GM19023 (cell line): ENCODE data around the gene SNX14.

ENCODE experiments used
- ATAC-seq: cut with Tn5 transposase; IDR thresholded peaks from one replicate; pipeline ENCODE4 v1.9.1; 2021; ENCODE audit warnings: mild to moderate bottlenecking, moderate library complexity; ENCODE audit not compliant: unreplicated experiment

SNX14 gene

DNA sequence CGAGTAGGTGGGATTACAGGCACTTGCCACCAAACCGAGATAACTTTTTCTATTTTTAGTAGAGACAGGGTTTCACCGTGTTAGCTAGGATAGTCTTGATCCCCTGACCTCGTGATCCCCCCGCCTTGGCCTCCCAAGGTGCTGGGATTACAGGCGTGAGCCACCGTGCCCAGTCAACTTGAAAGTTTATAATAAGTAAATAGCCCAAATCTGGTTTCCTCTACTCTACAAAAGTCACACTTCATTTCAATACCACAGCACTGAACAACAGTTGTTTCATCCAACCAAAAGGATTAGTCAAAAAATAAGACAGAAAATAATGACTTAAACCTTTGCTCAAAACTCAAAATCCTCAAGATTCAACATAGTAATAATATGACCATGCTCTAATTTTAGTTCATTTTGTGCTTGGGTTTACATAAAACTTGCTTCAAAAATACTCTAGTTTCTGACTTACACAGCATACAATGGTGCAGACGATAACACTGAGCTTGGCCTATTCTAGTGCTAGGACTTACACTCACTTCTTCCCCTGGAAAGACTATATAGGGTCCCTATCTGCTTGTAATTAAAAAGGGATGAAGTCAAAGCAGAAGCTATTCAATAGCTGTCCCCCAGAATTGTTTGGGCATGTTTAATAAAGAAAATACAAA, 87.1 kb downstream of the SNX14 start:
- ATAC-seq = no peak

DNA sequence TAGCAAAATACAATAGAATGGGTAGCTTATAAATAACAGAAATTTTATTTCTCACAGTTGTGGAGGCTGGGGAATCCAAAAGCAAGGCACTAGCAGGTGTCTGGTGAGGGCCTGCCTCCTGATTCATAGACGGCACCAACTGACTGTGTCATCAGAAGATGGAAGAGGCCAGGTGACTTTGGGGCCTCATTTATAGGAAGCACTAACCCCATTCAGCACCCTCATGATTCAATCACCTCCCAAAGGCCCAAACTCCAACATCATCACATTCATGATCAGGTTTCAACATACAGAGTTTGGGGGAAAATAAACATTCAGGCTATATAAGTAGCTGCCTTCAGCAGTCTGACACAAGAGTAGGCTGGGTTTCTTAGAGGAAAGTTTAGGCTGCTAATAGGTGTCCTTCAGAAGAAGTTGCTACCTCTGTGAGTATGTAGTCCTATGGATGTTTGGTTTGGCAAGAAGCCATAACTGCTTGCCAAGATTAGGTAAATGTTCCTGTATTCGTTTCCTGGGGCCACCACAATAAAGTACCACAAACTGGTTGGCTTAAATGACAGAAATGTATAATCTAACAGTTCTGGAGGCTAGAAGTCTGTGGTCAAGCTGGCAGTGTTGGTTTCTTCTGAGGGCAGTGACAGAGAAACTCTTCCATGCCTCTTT, 94.9 kb downstream of the SNX14 start:
- ATAC-seq = no peak

DNA sequence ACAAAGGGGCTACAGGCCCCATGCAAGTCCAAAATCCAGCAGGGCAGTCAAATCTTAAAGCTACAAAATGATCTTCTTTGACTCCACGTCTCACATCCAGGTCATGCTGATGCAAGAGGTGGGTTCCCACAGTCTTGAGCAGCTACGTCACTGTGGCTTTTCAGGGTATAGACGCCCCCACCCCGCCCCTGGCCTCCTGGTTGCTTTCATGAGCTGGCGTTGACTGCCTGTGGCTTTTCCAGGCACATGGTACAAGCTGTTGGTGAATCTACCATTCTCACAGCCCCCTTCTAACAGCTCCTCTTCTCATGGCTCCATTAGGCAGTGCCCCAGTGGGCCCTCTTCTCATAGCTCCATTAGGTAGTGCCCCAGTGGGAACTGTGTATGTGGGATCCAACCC, 96.8 kb downstream of the SNX14 start:
- ATAC-seq = no peak

DNA sequence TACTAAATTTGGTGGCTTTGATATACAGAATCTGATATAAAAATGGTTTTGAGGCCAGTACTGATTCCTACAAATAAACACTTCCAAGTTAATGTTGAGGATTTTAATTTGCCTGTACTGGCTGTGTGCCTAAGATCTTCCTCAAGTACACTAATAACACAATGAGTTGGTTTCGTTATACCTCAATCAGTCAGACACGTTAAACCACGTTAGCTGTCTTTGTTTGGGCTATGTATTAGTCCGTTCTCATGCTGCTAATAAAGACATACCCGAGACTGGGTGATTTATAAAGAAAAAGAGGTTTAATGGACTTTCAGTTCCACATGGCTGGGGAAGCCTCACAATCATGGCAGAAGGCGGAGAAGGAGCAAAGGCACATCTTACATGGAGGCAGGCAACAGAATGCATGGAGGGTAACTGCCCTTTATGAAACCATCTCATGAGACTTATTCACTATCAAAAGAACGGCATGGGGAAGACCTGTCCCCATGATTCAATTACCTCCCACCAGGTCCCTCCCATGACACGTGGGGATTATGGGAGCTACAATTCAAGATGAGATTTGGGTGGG, 97.6 kb downstream of the SNX14 start:
- no peak for ATAC-seq

DNA sequence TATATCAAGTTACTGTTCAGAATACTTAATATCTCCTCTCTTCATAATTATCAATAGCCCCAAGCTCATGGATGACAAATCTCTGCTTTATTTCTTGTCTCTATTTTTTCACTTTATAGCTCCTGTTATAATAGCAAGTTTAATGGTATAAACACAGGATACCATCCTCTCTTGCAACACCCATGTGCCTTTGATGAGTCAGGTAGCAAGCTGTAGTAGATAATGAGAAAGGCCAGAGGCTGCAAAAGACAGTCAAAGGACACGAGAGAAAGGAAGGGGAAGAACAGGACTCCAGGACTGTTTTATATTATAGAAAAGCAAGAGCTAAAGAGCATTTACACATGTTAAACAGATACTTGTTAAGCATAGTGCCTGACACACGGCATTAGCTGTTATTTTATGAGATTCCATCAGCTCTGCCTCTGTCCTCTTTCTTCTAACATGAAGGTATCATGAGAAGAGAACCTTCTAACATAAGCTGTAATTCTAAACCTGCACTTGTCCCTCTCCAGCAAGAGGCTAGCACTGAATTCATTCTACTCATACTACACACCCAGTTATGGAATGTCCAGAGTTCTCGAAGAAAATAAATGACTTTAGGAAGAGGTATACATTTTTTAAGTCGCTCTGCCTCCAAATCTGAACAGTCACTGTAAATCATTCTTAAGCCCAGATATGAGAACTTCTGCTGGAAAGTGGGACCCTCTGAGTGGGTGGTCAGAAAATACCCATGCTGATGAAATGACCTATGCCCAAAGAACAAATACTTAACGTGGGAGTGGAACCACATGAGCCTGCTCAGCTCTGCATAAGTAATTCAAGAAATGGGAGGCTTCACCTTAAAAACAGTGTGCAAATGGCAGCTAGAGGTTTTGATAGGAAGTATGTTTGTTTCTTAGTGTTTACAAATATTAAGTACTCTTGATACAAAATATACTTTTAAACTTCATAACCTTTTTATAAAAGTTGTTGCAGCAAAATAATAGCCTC, 98.8 kb downstream of the SNX14 start:
- ATAC-seq = no peak

DNA sequence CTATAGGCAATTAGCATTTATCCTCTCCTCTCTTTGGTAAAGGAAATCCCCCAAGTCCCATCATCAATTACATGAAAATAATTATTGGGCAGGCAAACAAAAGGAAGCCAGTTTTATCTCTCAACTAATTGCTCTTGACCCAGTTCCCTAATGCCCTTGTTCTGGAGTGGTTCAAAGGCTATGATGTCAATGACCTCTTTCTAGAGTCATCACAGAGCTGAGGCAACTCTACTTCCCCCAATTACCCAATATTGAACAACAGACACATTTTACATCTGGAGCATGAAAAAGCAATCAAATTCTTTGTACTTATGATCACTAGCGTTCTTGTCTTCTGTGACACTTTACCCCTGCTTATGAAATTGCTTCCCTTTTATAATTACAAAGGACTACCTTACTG, 100.3 kb downstream of the SNX14 start:
- no peak for ATAC-seq

DNA sequence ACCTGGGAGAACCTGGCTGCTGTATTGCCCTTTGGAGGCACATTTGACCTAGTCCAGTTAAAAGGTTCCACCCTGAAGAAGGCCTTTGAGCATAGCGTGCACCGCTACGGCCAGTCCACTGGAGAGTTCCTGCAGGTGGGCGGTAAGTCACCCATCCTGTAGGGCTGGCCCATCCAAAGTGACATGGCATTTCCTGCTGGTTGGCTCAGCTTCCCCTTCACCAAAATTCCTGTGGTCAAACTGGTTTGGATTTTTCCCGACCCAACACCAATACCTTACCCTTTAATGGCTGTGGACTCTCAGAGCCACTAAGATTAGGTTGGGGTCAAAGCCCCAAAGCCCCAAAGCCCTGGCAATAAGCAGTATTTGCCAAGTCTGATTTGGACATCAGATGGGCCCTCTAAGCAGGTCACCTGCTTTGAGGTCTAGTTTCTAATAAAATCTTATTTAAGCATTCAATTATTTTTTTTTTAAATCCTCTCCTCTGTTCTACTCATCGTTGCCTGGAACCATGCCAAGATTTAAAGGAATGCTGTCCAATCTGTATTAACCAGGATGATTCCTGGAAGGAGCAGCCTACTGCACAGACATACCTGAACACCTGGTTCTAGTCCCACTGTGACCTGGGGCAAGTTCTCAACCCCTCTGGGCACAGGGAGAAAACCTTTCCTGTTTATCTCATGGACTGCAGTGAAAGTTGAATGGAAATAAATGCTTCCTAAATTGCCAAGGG, 103.0 kb downstream of the SNX14 start:
- no peak for ATAC-seq

DNA sequence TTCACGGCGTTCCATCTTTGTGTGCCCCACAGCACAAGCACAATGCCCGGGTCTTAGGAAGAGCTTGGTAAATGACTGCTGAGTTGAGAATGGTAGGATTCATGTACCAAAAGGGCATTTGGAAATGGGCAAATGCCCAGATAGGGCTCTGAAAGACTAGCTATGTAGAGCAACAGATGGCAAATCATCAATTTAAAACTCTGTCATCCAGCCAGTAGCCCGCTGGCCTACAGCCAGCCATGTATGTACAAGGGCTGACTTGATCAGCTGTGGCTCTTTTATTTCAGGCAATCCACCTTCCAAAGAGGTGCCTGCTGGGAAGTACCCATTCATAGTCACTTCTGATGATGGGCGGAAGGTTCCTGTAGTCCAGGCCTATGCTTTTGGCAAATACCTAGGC, 108.7 kb downstream of the SNX14 start:
- ATAC-seq = no peak

DNA sequence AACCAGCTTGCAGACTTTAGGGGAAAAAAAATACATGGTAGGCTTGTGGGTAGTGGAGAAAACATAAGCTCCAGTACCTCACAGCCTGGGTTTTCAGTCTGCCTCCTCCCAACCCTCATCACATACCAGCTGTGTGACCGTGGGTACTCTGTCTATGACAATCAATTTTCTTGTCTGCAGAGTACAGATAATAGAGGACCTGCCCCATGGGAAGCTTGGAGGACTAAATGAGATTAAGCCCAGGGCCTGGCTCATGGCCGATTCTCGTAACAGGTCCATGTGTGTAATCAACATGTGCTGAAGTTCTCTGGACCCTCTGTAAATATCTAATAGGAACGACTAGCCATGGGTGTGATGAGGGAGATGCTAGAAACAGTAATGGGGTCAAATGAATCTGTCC, 109.8 kb downstream of the SNX14 start:
- ATAC-seq = no peak

DNA sequence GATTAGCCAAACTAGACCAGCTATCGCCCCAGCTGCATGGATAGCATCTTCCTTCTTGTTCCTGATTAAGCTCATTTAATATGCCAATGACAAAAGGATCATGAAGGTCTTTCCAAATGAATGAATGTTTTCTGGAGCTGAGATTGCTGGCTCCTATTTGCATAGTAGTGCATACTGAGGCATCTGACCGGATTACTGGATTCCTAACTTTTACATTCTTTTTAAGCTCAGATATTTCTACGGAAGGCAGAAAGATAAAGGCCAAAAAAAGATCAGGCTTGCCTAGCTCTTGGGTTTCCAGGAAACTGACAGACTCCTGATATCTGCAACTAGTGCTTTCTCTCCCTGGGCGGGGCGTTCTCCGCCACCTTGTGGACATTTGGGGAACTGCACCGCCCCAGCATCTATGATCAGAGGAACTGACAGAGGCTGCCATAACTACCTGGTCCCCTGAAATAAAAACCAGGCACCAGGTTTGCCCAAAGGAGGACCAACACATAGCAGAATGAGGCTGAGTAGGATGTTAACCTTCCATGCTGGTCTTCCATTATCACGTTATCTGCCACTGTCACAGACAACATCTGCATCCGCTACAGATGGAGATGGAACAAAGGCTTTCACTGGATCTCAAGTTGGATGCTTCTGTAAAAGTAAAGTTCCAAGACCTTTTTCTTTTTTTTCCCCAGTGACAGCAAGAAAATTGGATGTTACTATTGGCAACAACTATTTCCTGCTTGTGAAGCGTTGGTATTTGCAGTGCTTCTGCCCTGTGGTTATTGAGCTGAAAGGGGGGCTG, 110.6 kb downstream of the SNX14 start:
- peak; percentile 93 for ATAC-seq

DNA sequence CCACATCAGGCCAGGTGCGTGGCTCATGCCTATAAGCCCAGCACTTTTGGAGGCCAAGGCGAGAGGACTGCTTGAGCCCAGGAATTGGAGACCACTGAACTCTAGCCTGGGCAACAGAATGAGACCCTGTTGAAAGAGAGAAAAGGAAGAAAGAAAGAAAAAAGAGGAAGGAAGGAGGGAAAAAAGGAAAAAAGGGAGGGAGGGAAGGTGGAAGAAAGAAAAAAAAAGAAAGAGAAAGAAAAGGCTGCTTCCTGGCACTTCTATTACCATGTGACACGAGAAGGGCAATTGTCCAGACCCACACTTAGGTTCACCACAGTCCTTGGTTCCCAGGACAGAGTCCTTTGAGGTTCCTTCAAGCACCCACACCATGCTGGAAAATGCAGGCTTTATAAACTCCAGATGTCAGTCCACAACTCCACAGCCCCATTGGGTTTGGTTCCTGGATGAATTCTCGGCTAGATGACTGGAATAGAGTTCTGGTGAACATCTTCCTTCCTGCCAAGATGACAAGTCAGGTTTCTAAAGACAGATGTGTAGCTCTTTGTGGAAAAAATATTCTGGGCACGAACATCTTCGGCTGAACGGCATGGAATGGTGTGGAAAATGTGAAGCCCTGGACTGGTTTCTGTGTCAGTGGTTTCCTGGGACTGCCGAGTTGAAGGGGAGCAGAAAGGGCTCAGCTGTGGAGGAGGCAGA, 111.3 kb downstream of the SNX14 start:
- no peak for ATAC-seq

DNA sequence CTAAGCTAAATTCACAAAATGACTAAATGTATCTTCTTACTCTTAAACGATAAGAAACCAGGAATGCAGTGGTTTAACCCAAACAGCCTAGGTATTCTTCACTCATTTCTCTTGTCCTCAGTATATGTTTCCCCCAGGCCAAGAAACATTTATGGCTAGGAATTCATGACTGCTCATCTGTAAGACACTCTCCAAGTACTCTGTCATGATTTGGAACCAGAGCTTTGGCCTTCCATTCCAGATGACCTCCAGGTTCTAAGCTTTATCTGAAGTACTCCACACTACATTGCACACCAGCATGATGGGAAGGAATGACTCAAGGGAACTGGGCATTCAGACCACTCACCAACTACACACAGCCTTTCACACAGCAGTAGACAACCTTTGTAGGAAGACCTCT, 114.5 kb downstream of the SNX14 start:
- ATAC-seq = no peak

DNA sequence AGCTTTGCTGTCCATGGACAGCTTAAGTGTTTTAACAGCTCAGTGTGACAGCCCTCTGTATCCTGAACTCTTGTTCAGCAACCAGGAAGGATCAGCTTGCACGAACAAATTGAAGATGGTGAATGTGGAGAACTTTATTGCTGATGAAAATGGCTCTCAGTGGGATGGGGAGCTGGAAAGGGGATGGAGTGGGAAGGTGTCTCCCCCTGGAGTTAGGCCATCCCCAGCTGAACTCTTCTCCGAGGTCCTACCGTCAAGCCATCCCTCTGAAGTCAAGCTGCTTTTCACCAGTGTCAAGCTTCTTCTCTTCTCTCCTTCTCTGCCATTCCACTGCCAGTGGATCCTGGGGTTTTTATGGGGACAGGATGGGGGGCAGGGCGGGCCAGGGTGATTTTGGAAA, 117.1 kb downstream of the SNX14 start:
- ATAC-seq = no peak

DNA sequence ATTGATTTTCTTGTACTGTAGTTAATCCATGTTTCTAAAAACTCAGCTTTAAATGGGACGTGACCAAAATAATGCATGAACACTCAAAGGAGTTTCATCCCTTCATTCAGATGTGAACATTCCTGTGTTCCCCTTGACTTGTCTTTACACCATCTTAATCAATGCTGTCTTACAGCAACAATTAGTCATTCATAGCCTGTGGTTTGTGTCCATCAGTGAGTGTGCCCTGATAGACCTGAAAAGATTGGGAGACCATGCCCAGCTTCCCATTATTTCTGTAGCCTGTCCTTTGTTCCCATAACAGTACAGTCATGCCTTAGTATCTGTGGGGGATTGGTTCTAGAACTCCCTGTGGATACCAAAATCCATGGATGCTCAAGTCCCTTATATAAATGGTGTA, 119.9 kb downstream of the SNX14 start:
- no peak for ATAC-seq

DNA sequence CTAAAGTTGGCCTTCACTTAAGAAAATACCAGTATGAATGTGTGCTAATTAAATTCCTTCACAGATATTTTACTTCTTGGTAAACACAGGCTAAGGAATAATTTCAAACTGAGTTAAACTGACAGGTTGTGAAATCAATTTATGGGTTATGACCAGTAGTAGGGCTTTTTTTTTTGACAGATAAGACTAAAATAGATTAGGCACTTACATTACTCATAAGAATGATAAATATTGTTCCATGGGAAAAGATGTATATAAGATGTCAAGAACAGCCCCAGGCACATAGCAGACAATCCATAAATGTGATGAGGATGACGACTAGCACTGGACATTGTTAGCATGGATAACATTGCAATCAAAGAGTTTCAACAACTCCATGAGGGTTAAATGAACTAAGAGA, 120.9 kb downstream of the SNX14 start:
- no peak for ATAC-seq

DNA sequence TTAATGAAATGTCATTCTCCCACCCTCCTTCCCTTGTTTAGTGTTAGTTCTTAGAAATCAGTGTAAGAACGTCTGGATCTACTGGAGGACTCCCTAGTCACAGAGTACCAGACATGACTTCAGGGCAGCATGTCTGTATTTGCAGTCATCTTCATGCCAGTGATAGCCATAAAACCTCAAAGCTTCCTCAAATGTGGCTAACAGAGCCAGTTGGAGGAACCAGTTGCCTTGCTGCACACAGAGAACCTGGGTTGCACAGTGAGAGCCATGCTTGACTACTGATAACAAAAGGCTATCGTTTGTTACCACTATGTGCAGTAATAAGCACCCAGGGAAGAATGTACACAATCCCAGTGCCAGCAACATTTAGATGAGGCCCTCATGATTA, 123.6 kb downstream of the SNX14 start:
- no peak for ATAC-seq

DNA sequence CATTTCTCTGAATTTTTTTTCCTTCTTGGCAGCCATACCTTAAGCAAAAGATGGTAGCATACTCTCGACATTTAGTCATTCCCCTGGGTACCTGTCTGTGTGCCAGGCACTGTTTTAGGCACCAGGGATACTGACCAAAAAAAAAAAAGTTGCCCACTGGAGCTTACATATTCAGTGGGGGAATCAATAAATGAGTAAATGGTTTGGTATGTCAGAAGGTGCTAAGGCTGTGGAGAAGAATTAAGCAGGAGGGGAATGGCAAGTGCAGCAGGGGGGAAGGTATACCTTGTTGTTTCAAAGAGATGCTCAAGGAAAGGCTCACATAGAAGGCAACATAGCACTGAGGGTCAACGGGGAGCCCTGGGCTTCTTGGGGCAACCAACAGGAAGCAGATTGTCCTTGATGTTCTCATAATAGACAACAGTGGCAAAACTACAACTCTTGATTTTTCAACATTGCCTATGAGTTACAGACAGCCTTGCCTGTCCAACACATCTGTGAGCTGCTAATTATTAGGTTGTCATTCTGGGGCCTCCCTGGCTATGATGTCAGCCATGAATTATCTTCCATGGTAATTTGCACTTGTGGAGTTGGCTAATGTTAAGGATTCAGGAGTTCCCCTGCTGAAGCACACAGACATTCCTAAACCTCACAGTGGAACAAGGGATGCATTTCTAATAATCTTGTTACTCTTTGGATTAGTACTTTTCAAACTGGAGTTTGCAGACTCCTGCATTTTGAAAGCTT, 124.2 kb downstream of the SNX14 start:
- ATAC-seq = no peak

DNA sequence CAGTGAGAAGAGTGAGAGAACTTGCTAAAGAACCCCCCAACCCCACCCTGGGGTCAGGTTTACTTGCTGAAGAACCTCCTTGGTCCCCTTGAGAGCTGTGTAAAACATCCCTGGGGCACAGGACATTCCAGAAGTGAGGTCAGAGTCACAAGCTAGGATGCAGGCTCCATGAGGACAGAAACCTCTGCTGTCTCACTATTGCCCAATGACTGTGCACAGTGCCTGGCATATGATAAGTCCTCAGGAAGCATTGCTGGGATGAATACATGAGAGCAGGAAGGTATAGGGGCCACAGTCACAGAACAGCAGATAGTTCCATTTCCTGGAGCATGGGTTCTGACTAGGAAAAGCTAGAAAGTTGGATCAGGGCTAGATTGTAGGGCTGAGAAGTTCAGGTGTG, 125.3 kb downstream of the SNX14 start:
- no peak for ATAC-seq

DNA sequence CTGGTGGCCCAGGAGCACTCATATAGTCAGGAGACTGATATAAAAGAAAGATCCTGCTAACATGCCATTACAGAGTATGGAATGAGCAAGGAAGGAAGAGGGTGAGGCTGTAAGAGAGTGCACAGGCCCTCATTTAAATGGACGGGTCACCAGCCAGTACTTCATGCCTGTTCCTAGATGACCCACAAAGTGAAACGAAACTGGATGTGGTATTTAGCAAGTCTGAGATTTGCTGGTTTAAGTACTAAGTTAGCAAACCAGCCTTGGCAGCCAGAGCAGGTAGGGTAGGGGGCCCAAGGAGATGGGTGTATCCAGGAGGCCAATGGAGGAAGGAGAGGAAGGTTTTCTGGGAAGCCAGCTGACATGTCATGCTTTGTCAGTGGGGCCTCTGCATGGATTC, 127.9 kb downstream of the SNX14 start:
- peak; percentile 51 for ATAC-seq
